Neural cell (in vitro differentiated cells): ENCODE results near the gene SLC38A11.

ENCODE experiments used
- EP300 ChIP-seq: fragments of 450-650 bp; conservative IDR thresholded peaks from 2 replicates; pipeline ENCODE4 v1.6.1; 2014; ENCODE audit warnings: antibody characterized with exemption, mild to moderate bottlenecking, moderate library complexity; ENCODE audit not compliant: poor library complexity, severe bottlenecking
- TAF1 ChIP-seq: IDR thresholded peaks from 2 replicates; pipeline ENCODE4 v1.6.1; 2012; ENCODE audit warnings: low read depth
- TF ChIP-seq, protein P1 (sequence below): fragments of 450-650 bp; IDR thresholded peaks from 2 replicates; pipeline ENCODE4 v1.5.1; 2014; ENCODE audit warnings: antibody characterized with exemption, mild to moderate bottlenecking, moderate library complexity; ENCODE audit not compliant: poor library complexity, severe bottlenecking

DNA sequence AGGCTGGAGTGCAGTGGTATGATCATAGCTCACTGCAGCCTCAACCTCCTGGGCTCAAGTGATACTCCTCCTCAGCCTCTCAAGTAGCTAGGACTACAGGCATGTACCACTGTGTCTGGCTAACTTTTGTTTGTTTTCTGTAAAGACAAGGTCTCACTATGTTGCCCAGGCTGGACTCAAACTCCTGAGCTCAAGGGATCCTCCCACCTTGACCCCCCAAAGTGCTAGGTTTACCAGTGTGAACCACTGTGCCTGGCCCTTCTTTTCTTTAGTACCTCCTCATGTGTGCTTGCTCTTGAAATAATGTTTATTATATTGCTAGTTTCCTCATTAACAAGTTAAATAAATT is 94.7 kb downstream of the SLC38A11 start:
- TF ChIP-seq EP300 (no peak), TAF1 (no peak)
- TF ChIP-seq, protein P1, sequence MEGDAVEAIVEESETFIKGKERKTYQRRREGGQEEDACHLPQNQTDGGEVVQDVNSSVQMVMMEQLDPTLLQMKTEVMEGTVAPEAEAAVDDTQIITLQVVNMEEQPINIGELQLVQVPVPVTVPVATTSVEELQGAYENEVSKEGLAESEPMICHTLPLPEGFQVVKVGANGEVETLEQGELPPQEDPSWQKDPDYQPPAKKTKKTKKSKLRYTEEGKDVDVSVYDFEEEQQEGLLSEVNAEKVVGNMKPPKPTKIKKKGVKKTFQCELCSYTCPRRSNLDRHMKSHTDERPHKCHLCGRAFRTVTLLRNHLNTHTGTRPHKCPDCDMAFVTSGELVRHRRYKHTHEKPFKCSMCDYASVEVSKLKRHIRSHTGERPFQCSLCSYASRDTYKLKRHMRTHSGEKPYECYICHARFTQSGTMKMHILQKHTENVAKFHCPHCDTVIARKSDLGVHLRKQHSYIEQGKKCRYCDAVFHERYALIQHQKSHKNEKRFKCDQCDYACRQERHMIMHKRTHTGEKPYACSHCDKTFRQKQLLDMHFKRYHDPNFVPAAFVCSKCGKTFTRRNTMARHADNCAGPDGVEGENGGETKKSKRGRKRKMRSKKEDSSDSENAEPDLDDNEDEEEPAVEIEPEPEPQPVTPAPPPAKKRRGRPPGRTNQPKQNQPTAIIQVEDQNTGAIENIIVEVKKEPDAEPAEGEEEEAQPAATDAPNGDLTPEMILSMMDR = no peak
